H9 (cell line): ENCODE results near the gene GRID1. TPM values are rescaled to one million over a fixed set of nuclear protein-coding genes. Genes with fewer than 3 reads are reported as not detected.

Experiments
- DNase-seq: peaks from one replicate; pipeline ENCODE4 v3.0.0-alpha.2; 2017
- H2AFZ ChIP-seq: one replicate; pipeline ENCODE4 v1.6.1; 2013; ENCODE audit warnings: mild to moderate bottlenecking, low read length, control low read depth, moderate library complexity
- H2AK5ac ChIP-seq: 2 replicates; pipeline ENCODE4 v1.6.1; 2013; ENCODE audit warnings: low read length, control low read depth, mixed read lengths; ENCODE audit not compliant: insufficient read length
- H2BK120ac ChIP-seq: one replicate; pipeline ENCODE4 v1.6.1; 2013; ENCODE audit warnings: low read depth, mild to moderate bottlenecking, low read length, control low read depth, inconsistent platforms; ENCODE audit not compliant: poor library complexity, severe bottlenecking
- H2BK12ac ChIP-seq: 2 replicates; pipeline ENCODE4 v1.6.1; 2013; ENCODE audit warnings: low read length, control low read depth, mixed read lengths, low read depth; ENCODE audit not compliant: insufficient read length
- H2BK15ac ChIP-seq: 2 replicates; pipeline ENCODE4 v1.6.1; 2013; ENCODE audit warnings: low read depth, low read length, control low read depth
- H2BK20ac ChIP-seq: one replicate; pipeline ENCODE4 v1.6.1; 2013; ENCODE audit warnings: low read depth, mild to moderate bottlenecking, low read length, control low read depth, inconsistent platforms; ENCODE audit not compliant: poor library complexity, severe bottlenecking
- H2BK5ac ChIP-seq: 2 replicates; pipeline ENCODE4 v1.6.1; 2013; ENCODE audit warnings: low read length, control low read depth, mixed read lengths; ENCODE audit not compliant: insufficient read length
- H3K14ac ChIP-seq: 2 replicates; pipeline ENCODE4 v1.6.1; 2013; ENCODE audit warnings: low read length, control low read depth; ENCODE audit not compliant: insufficient read depth
- H3K18ac ChIP-seq: 2 replicates; pipeline ENCODE4 v1.6.1; 2013; ENCODE audit warnings: low read depth, mild to moderate bottlenecking, mixed read lengths, low read length, control low read depth; ENCODE audit not compliant: insufficient read length
- H3K23ac ChIP-seq: 2 replicates; pipeline ENCODE4 v1.6.1; 2013; ENCODE audit warnings: low read length, control low read depth, mixed read lengths, low read depth; ENCODE audit not compliant: insufficient read length
- H3K23me2 ChIP-seq: 2 replicates; pipeline ENCODE4 v1.6.1; 2013; ENCODE audit warnings: low read depth, mild to moderate bottlenecking, mixed read lengths, low read length, control low read depth; ENCODE audit not compliant: insufficient read length, poor library complexity, severe bottlenecking
- H3K27ac ChIP-seq: 2 replicates; pipeline ENCODE4 v1.5.1; 2013; ENCODE audit warnings: low read length, control low read depth, mixed read lengths, low read depth; ENCODE audit not compliant: insufficient read length
- H3K27me3 ChIP-seq: 2 replicates; pipeline ENCODE4 v1.6.1; 2013; ENCODE audit warnings: low read length, control low read depth, inconsistent platforms; ENCODE audit not compliant: insufficient read depth
- H3K4ac ChIP-seq: 2 replicates; pipeline ENCODE4 v1.6.1; 2013; ENCODE audit warnings: low read depth, mild to moderate bottlenecking, control low read depth, inconsistent platforms, low read length, moderate library complexity
- H3K4me1 ChIP-seq: 2 replicates; pipeline ENCODE4 v1.6.1; 2013; ENCODE audit warnings: low read length, control low read depth, inconsistent platforms; ENCODE audit not compliant: insufficient read depth
- H3K4me2 ChIP-seq: 2 replicates; pipeline ENCODE4 v1.6.1; 2013; ENCODE audit warnings: low read length, control low read depth, mixed read lengths; ENCODE audit not compliant: insufficient read length, insufficient read depth
- H3K56ac ChIP-seq: 2 replicates; pipeline ENCODE4 v1.6.1; 2013; ENCODE audit warnings: low read depth, mild to moderate bottlenecking, mixed read lengths, low read length, control low read depth; ENCODE audit not compliant: insufficient read length
- H3K79me1 ChIP-seq: 2 replicates; pipeline ENCODE4 v1.6.1; 2013; ENCODE audit warnings: low read depth, mild to moderate bottlenecking, moderate library complexity, low read length, control low read depth, inconsistent platforms; ENCODE audit not compliant: insufficient read depth, poor library complexity, severe bottlenecking
- H3K79me2 ChIP-seq: 2 replicates; pipeline ENCODE4 v1.6.1; 2013; ENCODE audit warnings: low read length, control low read depth, inconsistent platforms; ENCODE audit not compliant: insufficient read depth
- H3K9ac ChIP-seq: 2 replicates; pipeline ENCODE4 v1.6.1; 2013; ENCODE audit warnings: low read length, control low read depth, mixed read lengths; ENCODE audit not compliant: insufficient read length; ENCODE audit errors: extremely low read depth
- H3K9me3 ChIP-seq: one replicate; pipeline ENCODE4 v1.6.1; 2013; ENCODE audit warnings: low read depth, low read length, inconsistent platforms; ENCODE audit not compliant: control insufficient read depth
- H3T11ph ChIP-seq: one replicate; pipeline ENCODE4 v1.6.1; 2013; ENCODE audit warnings: mild to moderate bottlenecking, low read length, control low read depth, inconsistent platforms
- H4K20me1 ChIP-seq: one replicate; pipeline ENCODE4 v1.6.1; 2013; ENCODE audit not compliant: control insufficient read depth, insufficient read length, insufficient read depth
- H4K5ac ChIP-seq: 2 replicates; pipeline ENCODE4 v1.6.1; 2013; ENCODE audit warnings: low read depth, mild to moderate bottlenecking, mixed read lengths, low read length, control low read depth; ENCODE audit not compliant: insufficient read length
- H4K8ac ChIP-seq: replicated peaks from 2 replicates; pipeline ENCODE4 v1.6.1; 2013; ENCODE audit warnings: low read length, control low read depth, mixed read lengths, low read depth; ENCODE audit not compliant: insufficient read length
- H4K91ac ChIP-seq: 2 replicates; pipeline ENCODE4 v1.6.1; 2013; ENCODE audit warnings: low read depth, mild to moderate bottlenecking, moderate library complexity, mixed read lengths, low read length, control low read depth; ENCODE audit not compliant: insufficient read length
- H3K27ac Mint-ChIP-seq, 3 experiments: 2 replicates in 2 of 3; 3 replicates in 1 of 3; pipeline ENCODE4 v1.8.0; 2020 to 2021; ENCODE audit warnings: mixed read lengths in 3 of 3, mild to moderate bottlenecking in 1 of 3, moderate library complexity in 1 of 3
- H3K27me3 Mint-ChIP-seq: 2 replicates; pipeline ENCODE4 v1.8.0; 2021; ENCODE audit warnings: low read depth, mild to moderate bottlenecking, moderate library complexity, mixed read lengths
- H3K36me3 Mint-ChIP-seq, 3 experiments: 2 replicates in 2 of 3; 3 replicates in 1 of 3; pipeline ENCODE4 v1.8.0; 2020 to 2021; ENCODE audit warnings: low read depth in 3 of 3, mixed read lengths in 3 of 3; ENCODE audit not compliant: insufficient read depth in 1 of 3
- H3K4me1 Mint-ChIP-seq, 2 experiments: 2 replicates each; pipeline ENCODE4 v1.8.0; 2020; ENCODE audit warnings: mixed read lengths in 2 of 2
- H3K4me3 Mint-ChIP-seq, 2 experiments: 2 replicates in 1 of 2; 3 replicates in 1 of 2; pipeline ENCODE4 v1.8.0; 2020 to 2021; ENCODE audit warnings: mild to moderate bottlenecking in 2 of 2, mixed read lengths in 2 of 2, moderate library complexity in 1 of 2
- H3K9me3 Mint-ChIP-seq, 2 experiments: 2 replicates in 1 of 2; 3 replicates in 1 of 2; pipeline ENCODE4 v1.8.0; 2020; ENCODE audit warnings: mild to moderate bottlenecking in 2 of 2, mixed read lengths in 2 of 2, moderate library complexity in 1 of 2
- WGBS: extraction: QIAGEN DNeasy Blood & Tissue Kit; methylation state at CpG from one replicate; pipeline ENCODE4 v1.1.7; 2013; ENCODE audit warnings: missing lambda C conversion rate, low lambda C conversion rate, mixed read lengths; ENCODE audit not compliant: insufficient read length; ENCODE audit errors: extremely low coverage; 5-methylcytosine and 5-hydroxymethylcytosine counted together
- total RNA-seq: library from RNA; stranded (reverse); gene quantifications from 2 replicates; pipeline ENCODE4 v1.2.1, GENCODE V29; 2021
- TF ChIP-seq, protein P1 (sequence below): fragments of 200-600 bp; sonication (generic); conservative IDR thresholded peaks from 3 replicates; pipeline ENCODE4 v1.8.0; 2021; ENCODE audit warnings: antibody characterized with exemption, mild to moderate bottlenecking

The GRID1 gene
- total RNA-seq, 1 experiment from 2014 or later = 0.35 TPM

DNA sequence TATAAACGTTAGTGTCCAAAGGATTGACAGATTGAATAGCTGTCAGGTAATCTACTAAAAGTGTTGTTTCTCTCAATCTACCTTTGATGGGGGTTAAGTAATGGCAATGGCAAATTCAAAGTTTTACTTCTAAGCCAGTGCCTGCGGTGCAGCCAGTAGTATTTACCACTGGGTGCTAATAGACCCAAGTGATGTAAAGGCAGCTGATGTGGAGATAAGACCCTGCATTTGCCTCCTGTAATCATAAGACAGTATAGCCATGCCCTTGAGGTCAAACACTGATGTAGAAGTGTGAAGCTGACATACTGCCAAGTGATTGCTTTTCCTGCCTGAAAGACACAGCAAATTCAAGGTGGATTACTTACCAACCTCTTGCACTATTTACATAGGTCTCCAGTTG is 572.0 kb downstream of the GRID1 start:
- Histone ChIP-seq H2BK5ac (no peak overlapping the region), H2BK20ac (no peak overlapping the region), H3K4ac (no peak overlapping the region), H3K23me2 (no peaks in the 10 kb centered on the region), H2AK5ac (no peak overlapping the region), H3T11ph (no peak overlapping the region), H2BK15ac (no peak overlapping the region), H4K91ac (no peak overlapping the region), H3K4me2 (no peak overlapping the region), H3K27ac (no peak overlapping the region), H2BK12ac (no peak overlapping the region), H3K56ac (no peak overlapping the region), H3K79me1 (no peaks in the 10 kb centered on the region), H4K8ac (no peak overlapping the region), H3K79me2 (no peaks in the 10 kb centered on the region), H4K20me1 (no peaks in the 10 kb centered on the region), H3K14ac (no peak overlapping the region), H3K4me1 (no peaks in the 10 kb centered on the region), H4K5ac (no peak overlapping the region), H3K9ac (no peak overlapping the region), H3K27me3 (no peaks in the 10 kb centered on the region), H3K18ac (no peak overlapping the region), H2BK120ac (no peak overlapping the region), H2AFZ (no peak overlapping the region), H3K23ac (no peak overlapping the region), H3K9me3 (no peaks in the 10 kb centered on the region)
- H3K4me3 Mint-ChIP-seq = no peak overlapping the region
- no peaks in the 10 kb centered on the region for H3K4me1 Mint-ChIP-seq
- H3K9me3 Mint-ChIP-seq = no peaks in the 10 kb centered on the region; a peak in 1 of 5 replicates
- no peaks in the 10 kb centered on the region; a peak in 1 of 7 replicates for H3K36me3 Mint-ChIP-seq
- WGBS = no CpG with 5 or more reads among the region's 2 CpGs
- TF ChIP-seq, protein P1, sequence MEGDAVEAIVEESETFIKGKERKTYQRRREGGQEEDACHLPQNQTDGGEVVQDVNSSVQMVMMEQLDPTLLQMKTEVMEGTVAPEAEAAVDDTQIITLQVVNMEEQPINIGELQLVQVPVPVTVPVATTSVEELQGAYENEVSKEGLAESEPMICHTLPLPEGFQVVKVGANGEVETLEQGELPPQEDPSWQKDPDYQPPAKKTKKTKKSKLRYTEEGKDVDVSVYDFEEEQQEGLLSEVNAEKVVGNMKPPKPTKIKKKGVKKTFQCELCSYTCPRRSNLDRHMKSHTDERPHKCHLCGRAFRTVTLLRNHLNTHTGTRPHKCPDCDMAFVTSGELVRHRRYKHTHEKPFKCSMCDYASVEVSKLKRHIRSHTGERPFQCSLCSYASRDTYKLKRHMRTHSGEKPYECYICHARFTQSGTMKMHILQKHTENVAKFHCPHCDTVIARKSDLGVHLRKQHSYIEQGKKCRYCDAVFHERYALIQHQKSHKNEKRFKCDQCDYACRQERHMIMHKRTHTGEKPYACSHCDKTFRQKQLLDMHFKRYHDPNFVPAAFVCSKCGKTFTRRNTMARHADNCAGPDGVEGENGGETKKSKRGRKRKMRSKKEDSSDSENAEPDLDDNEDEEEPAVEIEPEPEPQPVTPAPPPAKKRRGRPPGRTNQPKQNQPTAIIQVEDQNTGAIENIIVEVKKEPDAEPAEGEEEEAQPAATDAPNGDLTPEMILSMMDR = no peak
- H3K27ac Mint-ChIP-seq = no peak overlapping the region
- no peak for DNase-seq
- peaks cover under 1% of the 10 kb centered on the region; the same call in 1 of the 2 replicates for H3K27me3 Mint-ChIP-seq
